HepG2 (cell line): Measurements from ENCODE around the gene TFPI2. TPM values are rescaled to one million over a fixed set of nuclear protein-coding genes. Genes with fewer than 3 reads are reported as not detected.

Experiments used
- ATAC-seq: fragments of 200-7000 bp; cut with Tn5 transposase; 3 replicates; pipeline ENCODE4 v1.9.1; 2020; ENCODE audit warnings: mild to moderate bottlenecking, moderate library complexity
- BruUV-seq: library from RNA; stranded (reverse); fragments of 400-500 nt; replicated peaks from 2 replicates; lab custom pipeline; 2021; lab: Mats Ljungman, UMichigan
- CTCF ChIA-PET: fragments of 300-600 bp; formaldehyde crosslinking; extraction: SDS; loops from one replicate; lab custom pipeline; 2021; ENCODE audit warnings: low total read pairs, inconsistent platforms, low intra/inter-chr PET ratio; lab: Yijun Ruan, JAX
- POLR2A ChIA-PET: fragments of 350-600 bp; sonication (Branson Sonifier 250); formaldehyde crosslinking; loops from one replicate; lab custom pipeline; 2020; ENCODE audit warnings: antibody characterized with exemption, inconsistent platforms; lab: Yijun Ruan, JAX
- DNase-seq: peaks from one replicate; pipeline ENCODE4 v3.0.0-alpha.2; 2015; ENCODE audit warnings: low spot score
- FAIRE-seq: peaks from 3 replicates; lab custom pipeline; 2011; peaks lifted over from hg19 to GRCh38; lab: Jason Lieb, UNC
- H2AFZ ChIP-seq: one replicate; pipeline ENCODE4 v1.6.1; 2011; ENCODE audit warnings: low read length, inconsistent platforms
- H3K27ac ChIP-seq: fragments of 300-600 bp; 3 replicates; pipeline ENCODE4 v1.8.0; 2011; ENCODE audit warnings: mixed run types, mild to moderate bottlenecking, mixed read lengths, low read length, inconsistent platforms; ENCODE audit not compliant: insufficient read depth; ENCODE audit errors: extremely low read length
- H3K27me3 ChIP-seq, 2 experiments: fragments of 200-600 bp in 1 of 2; 2 replicates in 1 of 2; 3 replicates in 1 of 2; pipeline versions ENCODE4 v1.6.0 to v1.8.0; 2011; ENCODE audit warnings: low read length in 2 of 2, mild to moderate bottlenecking in 2 of 2, moderate library complexity in 2 of 2, inconsistent platforms in 1 of 2; ENCODE audit not compliant: insufficient read depth in 2 of 2, control insufficient read depth in 1 of 2
- H3K36me3 ChIP-seq, 2 experiments: fragments of 200-600 bp in 1 of 2; replicated peaks in 1 of 2; 2 replicates in 1 of 2; 3 replicates in 1 of 2; pipeline versions ENCODE4 v1.5.1 to v1.8.0; 2011; ENCODE audit warnings: low read length in 2 of 2, inconsistent platforms in 1 of 2; ENCODE audit not compliant: insufficient read depth in 2 of 2, control insufficient read depth in 1 of 2
- H3K4me1 ChIP-seq: 2 replicates; pipeline ENCODE4 v1.5.1; 2012; ENCODE audit warnings: low read length, inconsistent platforms; ENCODE audit not compliant: insufficient read depth
- H3K4me2 ChIP-seq: 2 replicates; pipeline ENCODE4 v1.6.0; 2011; ENCODE audit warnings: low read depth, low read length, inconsistent platforms
- H3K4me3 ChIP-seq, 3 experiments: fragments of 200-600 bp in 1 of 3; sonication (generic), shearing (Covaris generic) in 1 of 3; replicated peaks in 1 of 3; 2 replicates each; pipeline ENCODE4 v1.5.1; 2011 to 2016; ENCODE audit warnings: low read length in 3 of 3, inconsistent platforms in 2 of 3, low read depth in 2 of 3, mild to moderate bottlenecking in 2 of 3, control low read depth in 1 of 3, mixed read lengths in 1 of 3; ENCODE audit not compliant: insufficient read depth in 1 of 3
- H3K79me2 ChIP-seq: one replicate; pipeline ENCODE4 v1.6.1; 2011; ENCODE audit warnings: low read length, inconsistent platforms; ENCODE audit not compliant: insufficient read depth
- H3K9ac ChIP-seq: 2 replicates; pipeline ENCODE4 v1.6.0; 2011; ENCODE audit warnings: mild to moderate bottlenecking, low read depth, low read length, inconsistent platforms; ENCODE audit not compliant: insufficient read depth
- H3K9me3 ChIP-seq: 2 replicates; pipeline ENCODE4 v1.5.1; 2012; ENCODE audit warnings: mild to moderate bottlenecking, low read length
- H4K20me1 ChIP-seq: 2 replicates; pipeline ENCODE4 v1.6.0; 2011; ENCODE audit warnings: inconsistent platforms, mild to moderate bottlenecking, low read length, moderate library complexity; ENCODE audit not compliant: insufficient read depth
- ATF7 ChIP-seq, 2 experiments: fragments of 450-650 bp in 1 of 2; sonication (generic) in 1 of 2; formaldehyde crosslinking in 1 of 2; IDR thresholded peaks; 2 replicates each; pipeline versions ENCODE4 v1.4.0 to v1.6.1; 2016 to 2020; ENCODE audit warnings: antibody characterized with exemption in 1 of 2, mild to moderate bottlenecking in 1 of 2, missing genetic modification reagents in 1 of 2
- RFX1 ChIP-seq: fragments of 450-650 bp; IDR thresholded peaks from 2 replicates; pipeline ENCODE4 v1.6.1; 2017
- RFXAP ChIP-seq: sonication (generic); formaldehyde crosslinking; IDR thresholded peaks from 2 replicates; pipeline ENCODE4 v1.4.0; 2020; ENCODE audit warnings: missing genetic modification reagents, borderline replicate concordance
- ZMYM3 ChIP-seq: sonication (generic); formaldehyde crosslinking; IDR thresholded peaks from 2 replicates; pipeline ENCODE4 v1.5.1; 2020; ENCODE audit warnings: mild to moderate bottlenecking, missing genetic modification reagents
- ZNF382 ChIP-seq: sonication (generic); formaldehyde crosslinking; IDR thresholded peaks from 2 replicates; pipeline ENCODE4 v1.5.0; 2020; ENCODE audit warnings: missing genetic modification reagents, mild to moderate bottlenecking, borderline replicate concordance
- ZNF644 ChIP-seq: IDR thresholded peaks from 2 replicates; pipeline ENCODE4 v1.6.1; 2016; ENCODE audit warnings: low read depth
- WGBS: methylation state at CpG from one replicate; pipeline ENCODE4 v1.1.6; 2017; ENCODE audit warnings: low lambda C conversion rate; 5-methylcytosine and 5-hydroxymethylcytosine counted together
- in situ Hi-C: cut with HindIII; loops from 2 replicates; pipeline ENCODE4 v1.10.0; 2017; ENCODE audit warnings: low pct_unique_long_range_greater_than_20kb; ENCODE audit not compliant: extremely low pct_ligation_motif_present
- intact Hi-C: fragments of 100-400 bp; cut with micrococcal nuclease; formaldehyde crosslinking; loops from one replicate; pipeline ENCODE4 v1.10.0; 2022; ENCODE audit not compliant: unreplicated experiment
- polyA plus RNA-seq, 8 experiments: library from polyadenylated mRNA; depleted of rRNA in 3 of 8; stranded (reverse) in 7 of 8; unstranded in 1 of 8; fragments of >200 nt; fragmentation: Illumina TruSeq in 4 of 8; extraction: Trizol in 4 of 8; gene quantifications; 2 replicates each; pipeline versions ENCODE4 v1.2.1 to v1.2.3, GENCODE V29; 2011 to 2016; ENCODE audit warnings: low read depth in 4 of 8, missing spikeins in 1 of 8, mixed read lengths in 1 of 8; ENCODE audit not compliant: insufficient read depth in 1 of 8
- total RNA-seq, 5 experiments: library from RNA; depleted of rRNA; stranded (reverse); fragments of >200 nt; fragmentation: Illumina TruSeq; extraction: Trizol; gene quantifications; 2 replicates each; pipeline ENCODE4 v1.2.3, GENCODE V29; 2016; ENCODE audit warnings: low read depth in 1 of 5
- TF ChIP-seq, protein P1 (sequence below): sonication (generic); formaldehyde crosslinking; IDR thresholded peaks from 2 replicates; pipeline ENCODE4 v1.5.0; 2020; ENCODE audit warnings: missing genetic modification reagents
- TF ChIP-seq, protein P2 (sequence below): sonication (generic); formaldehyde crosslinking; IDR thresholded peaks from 2 replicates; pipeline ENCODE4 v1.5.0; 2020; ENCODE audit warnings: missing genetic modification reagents
- TF ChIP-seq, protein P3 (sequence below): sonication (generic); formaldehyde crosslinking; IDR thresholded peaks from 2 replicates; pipeline ENCODE4 v1.4.0; 2020; ENCODE audit warnings: mild to moderate bottlenecking, missing genetic modification reagents

Gene TFPI2
- total and polyA plus RNA-seq, 2 of the 13 experiments (the other 11 are each of a cell fraction or from before 2014, with no cell fraction given) = 0.16 to 0.22 TPM

DNA sequence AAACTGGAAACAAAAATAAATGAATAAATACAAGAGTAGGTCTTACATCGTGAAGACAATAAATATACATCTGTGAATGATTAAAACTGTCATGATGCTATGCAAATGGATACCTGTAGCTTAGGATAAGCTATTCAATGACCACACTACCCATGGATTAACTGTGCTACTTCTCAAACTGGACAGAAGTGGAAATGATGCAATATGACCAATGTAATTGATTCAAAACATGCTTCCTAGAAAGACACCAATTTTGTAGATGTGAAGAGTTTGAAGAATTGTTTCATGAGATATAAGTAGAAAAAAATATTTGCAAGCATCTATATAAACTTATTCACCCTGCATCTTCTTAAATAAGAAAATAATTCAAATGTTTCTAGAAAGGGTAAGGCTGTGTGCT is 36.1 kb downstream of the TFPI2 start:
- no TSS peak for BruUV-seq
- H3K4me3 ChIP-seq = no peak overlapping the region
- TF ChIP-seq, protein P1, sequence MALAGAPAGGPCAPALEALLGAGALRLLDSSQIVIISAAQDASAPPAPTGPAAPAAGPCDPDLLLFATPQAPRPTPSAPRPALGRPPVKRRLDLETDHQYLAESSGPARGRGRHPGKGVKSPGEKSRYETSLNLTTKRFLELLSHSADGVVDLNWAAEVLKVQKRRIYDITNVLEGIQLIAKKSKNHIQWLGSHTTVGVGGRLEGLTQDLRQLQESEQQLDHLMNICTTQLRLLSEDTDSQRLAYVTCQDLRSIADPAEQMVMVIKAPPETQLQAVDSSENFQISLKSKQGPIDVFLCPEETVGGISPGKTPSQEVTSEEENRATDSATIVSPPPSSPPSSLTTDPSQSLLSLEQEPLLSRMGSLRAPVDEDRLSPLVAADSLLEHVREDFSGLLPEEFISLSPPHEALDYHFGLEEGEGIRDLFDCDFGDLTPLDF = no peak
- TF ChIP-seq RFX1 = no peak
- TF ChIP-seq ZNF644 = no peak
- TF ChIP-seq ATF7 (IDR thresholded peaks at IDR 0.05) = peak; percentile 29; the same call in 1 of the 2 replicates
- no peak for TF ChIP-seq ATF7 (CRISPR knock-in tag; IDR thresholded peaks at IDR 0.05)
- intact Hi-C loops = no loop called here
- ATAC-seq (no peak), DNase-seq (no peak), FAIRE-seq (no peak)
- no peak overlapping the region for H3K9ac ChIP-seq
- H3K4me1 ChIP-seq = no peaks in the 10 kb centered on the region
- no peaks in the 10 kb centered on the region for H3K9me3 ChIP-seq
- H4K20me1 ChIP-seq = no peaks in the 10 kb centered on the region
- no peak overlapping the region for H3K27ac ChIP-seq
- no peaks in the 10 kb centered on the region for H3K27me3 ChIP-seq
- in situ Hi-C loops = no loop called here
- H3K36me3 ChIP-seq = no peaks in the 10 kb centered on the region
- 3% methylated on average over 1 of the region's 1 CpG for WGBS
- POLR2A ChIA-PET = no interaction called here
- no peak overlapping the region for H3K4me2 ChIP-seq
- CTCF ChIA-PET = no interaction called here
- H2AFZ ChIP-seq = no peak overlapping the region
- no peaks in the 10 kb centered on the region for H3K79me2 ChIP-seq

DNA sequence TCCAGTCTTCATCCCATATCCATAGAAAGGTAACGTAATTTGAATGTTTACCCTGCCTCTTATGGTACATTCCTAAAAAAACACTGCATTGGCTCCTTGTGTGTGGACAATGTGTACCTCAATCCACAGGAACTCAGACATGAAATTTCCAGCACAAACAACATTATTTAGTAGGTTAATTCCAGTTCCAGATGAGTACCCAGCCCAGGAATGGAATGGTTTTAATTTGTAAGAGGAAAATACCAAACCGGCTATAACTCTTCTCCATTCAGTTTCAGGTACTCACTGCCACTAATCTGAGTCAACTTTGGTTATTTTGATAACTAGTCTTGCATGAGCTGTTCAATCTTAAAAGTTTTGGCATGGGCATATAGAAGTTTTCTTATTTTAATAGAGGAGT is 39.0 kb downstream of the TFPI2 start:
- intact Hi-C loops = no loop called here
- H3K4me3 ChIP-seq = no peak overlapping the region
- in situ Hi-C loops = no loop called here
- H3K9ac ChIP-seq = no peak overlapping the region
- H3K27ac ChIP-seq = no peak overlapping the region
- TF ChIP-seq ZMYM3 (no peak), RFXAP (CRISPR knock-in tag) (no peak), ZNF382 (no peak)
- TF ChIP-seq, protein P2, sequence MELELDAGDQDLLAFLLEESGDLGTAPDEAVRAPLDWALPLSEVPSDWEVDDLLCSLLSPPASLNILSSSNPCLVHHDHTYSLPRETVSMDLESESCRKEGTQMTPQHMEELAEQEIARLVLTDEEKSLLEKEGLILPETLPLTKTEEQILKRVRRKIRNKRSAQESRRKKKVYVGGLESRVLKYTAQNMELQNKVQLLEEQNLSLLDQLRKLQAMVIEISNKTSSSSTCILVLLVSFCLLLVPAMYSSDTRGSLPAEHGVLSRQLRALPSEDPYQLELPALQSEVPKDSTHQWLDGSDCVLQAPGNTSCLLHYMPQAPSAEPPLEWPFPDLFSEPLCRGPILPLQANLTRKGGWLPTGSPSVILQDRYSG = no peak
- TF ChIP-seq, protein P3, sequence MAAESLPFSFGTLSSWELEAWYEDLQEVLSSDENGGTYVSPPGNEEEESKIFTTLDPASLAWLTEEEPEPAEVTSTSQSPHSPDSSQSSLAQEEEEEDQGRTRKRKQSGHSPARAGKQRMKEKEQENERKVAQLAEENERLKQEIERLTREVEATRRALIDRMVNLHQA (CRISPR knock-in tag) = no peak
- H2AFZ ChIP-seq = no peak overlapping the region
- ATAC-seq (no peak), FAIRE-seq (no peak), DNase-seq (no peak)
- no peak overlapping the region for H3K4me2 ChIP-seq
- H3K4me1 ChIP-seq = no peaks in the 10 kb centered on the region
- no TSS peak for BruUV-seq
- WGBS = 4% methylated on average over 2 of the region's 2 CpGs
- POLR2A ChIA-PET = no interaction called here
- H3K27me3 ChIP-seq = no peaks in the 10 kb centered on the region
- no peaks in the 10 kb centered on the region for H3K79me2 ChIP-seq
- CTCF ChIA-PET = no interaction called here
- H4K20me1 ChIP-seq = no peaks in the 10 kb centered on the region
- no peaks in the 10 kb centered on the region for H3K36me3 ChIP-seq
- no peaks in the 10 kb centered on the region for H3K9me3 ChIP-seq
